Liver (tissue), 3 donors: Measurements from ENCODE around the gene MARCKS.

Experiments used
- ATF3 ChIP-seq: IDR thresholded peaks from 2 replicates; pipeline ENCODE4 v1.6.1; 2016; ENCODE audit warnings: antibody characterized with exemption
- CTCF ChIP-seq: fragments of 150-350 bp; IDR thresholded peaks from 2 replicates; pipeline ENCODE4 v1.5.1; 2017; ENCODE audit warnings: improper control_type of control experiment, low read depth, low read length; ENCODE audit not compliant: missing input control
- EGR1 ChIP-seq, 2 donors: IDR thresholded peaks; 2 replicates each; pipeline ENCODE4 v1.6.1; 2016 to 2018; ENCODE audit warnings: antibody characterized with exemption in 2 of 2, low read depth in 2 of 2
- FOXA1 ChIP-seq: IDR thresholded peaks from 2 replicates; pipeline ENCODE4 v1.6.1; 2016; ENCODE audit warnings: antibody characterized with exemption
- HNF4G ChIP-seq: IDR thresholded peaks from 2 replicates; pipeline ENCODE4 v1.6.1; 2016; ENCODE audit warnings: antibody characterized with exemption
- JUND ChIP-seq, 2 donors: IDR thresholded peaks; 2 replicates each; pipeline ENCODE4 v1.6.1; 2016; ENCODE audit warnings: antibody characterized with exemption in 2 of 2
- MAX ChIP-seq: IDR thresholded peaks from 2 replicates; pipeline ENCODE4 v1.6.1; 2016; ENCODE audit warnings: antibody characterized with exemption
- NR2F2 ChIP-seq: IDR thresholded peaks from 2 replicates; pipeline ENCODE4 v1.6.1; 2016; ENCODE audit warnings: antibody characterized with exemption
- RAD21 ChIP-seq, 2 donors: IDR thresholded peaks; 2 replicates each; pipeline ENCODE4 v1.6.1; 2016; ENCODE audit warnings: antibody characterized with exemption in 2 of 2, mild to moderate bottlenecking in 2 of 2
- RXRA ChIP-seq, 2 donors: IDR thresholded peaks; 2 replicates each; pipeline ENCODE4 v1.6.1; 2017 to 2018; ENCODE audit warnings: antibody characterized with exemption in 2 of 2, mild to moderate bottlenecking in 1 of 2
- SP1 ChIP-seq: IDR thresholded peaks from 2 replicates; pipeline ENCODE4 v1.6.1; 2018; ENCODE audit warnings: antibody characterized with exemption, mild to moderate bottlenecking
- ZBTB33 ChIP-seq: IDR thresholded peaks from 2 replicates; pipeline ENCODE4 v1.6.1; 2016; ENCODE audit warnings: antibody characterized with exemption
- donor health status: healthy.
- donor health status: healthy.

- TF ChIP-seq FOXA1, result no peak
- no peak for TF ChIP-seq CTCF
- no peak for TF ChIP-seq NR2F2
- TF ChIP-seq RAD21 (IDR thresholded peaks at IDR 0.05), result no peak
- TF ChIP-seq ZBTB33, result no peak
- no peak for TF ChIP-seq ATF3
- no peak for TF ChIP-seq JUND (IDR thresholded peaks at IDR 0.05)
- no peak for TF ChIP-seq EGR1 (IDR thresholded peaks at IDR 0.05; ENCODE audit: low read depth in 2 of 2)
- no peak for TF ChIP-seq SP1
- TF ChIP-seq RXRA (IDR thresholded peaks at IDR 0.05), result no peak
- no peak for TF ChIP-seq MAX
- TF ChIP-seq HNF4G, result no peak
Measured at GRCh38 chr6:113886512-113886911, 29.4 kb downstream of the MARCKS start.
